Psoas muscle (tissue), 8 donors: ENCODE results near the gene ZC3H12C. TPM values are rescaled to one million over a fixed set of nuclear protein-coding genes. Genes with fewer than 3 reads are reported as not detected.

Source experiments
- ATAC-seq, 4 donors: fragments of 200-7000 bp; cut with Tn5 transposase; one replicate each; pipeline ENCODE4 v1.9.1; 2020; ENCODE audit warnings: moderate library complexity in 3 of 4, mild to moderate bottlenecking in 2 of 4
- DNase-seq, 2 donors: peaks; one replicate each; pipeline ENCODE4 v3.0.0-alpha.2; 2020
- H3K27ac ChIP-seq: fragments of 200-600 bp; one replicate; pipeline ENCODE4 v1.8.0; 2022
- H3K27me3 ChIP-seq, 3 donors: fragments of 200-600 bp in 1 of 3; one replicate each; pipeline versions ENCODE4 v1.6.1 to v1.8.0; 2013 to 2022; ENCODE audit warnings: low read length in 2 of 3, mild to moderate bottlenecking in 2 of 3, moderate library complexity in 1 of 3; ENCODE audit not compliant: insufficient read depth in 3 of 3
- H3K36me3 ChIP-seq, 2 donors: fragments of 200-600 bp in 1 of 2; one replicate each; pipeline versions ENCODE4 v1.6.1 to v1.8.0; 2013 to 2022; ENCODE audit warnings: low read depth in 1 of 2, mild to moderate bottlenecking in 1 of 2, moderate library complexity in 1 of 2; ENCODE audit not compliant: insufficient read depth in 1 of 2
- H3K4me1 ChIP-seq: fragments of 200-600 bp; one replicate; pipeline ENCODE4 v1.8.0; 2022
- H3K4me3 ChIP-seq: fragments of 200-600 bp; one replicate; pipeline ENCODE4 v1.8.0; 2022; ENCODE audit warnings: mild to moderate bottlenecking
- H3K9me3 ChIP-seq: fragments of 200-600 bp; one replicate; pipeline ENCODE4 v1.8.0; 2022
- CTCF ChIP-seq: fragments of 200-600 bp; IDR thresholded peaks from one replicate; pipeline ENCODE4 v1.8.0; 2022; ENCODE audit warnings: antibody characterized with exemption
- WGBS, 3 donors: extraction: QIAGEN DNeasy Blood & Tissue Kit; methylation state at CpG; one replicate each; pipeline versions ENCODE4 v1.1.6 to v1.1.7; 2013; 5-methylcytosine and 5-hydroxymethylcytosine counted together
- intact Hi-C, 2 donors: fragments of 100-400 bp; cut with DNase I; formaldehyde crosslinking; loops; one replicate each; pipeline versions ENCODE4 v1.11.0 to v1.14.2; 2022
- polyA plus RNA-seq, 3 donors: library from polyadenylated mRNA; stranded (reverse); fragments of 200-250 nt; gene quantifications; one replicate each; pipeline ENCODE4 v1.2.3, GENCODE V29; 2013
- total RNA-seq, 4 donors: library from RNA; stranded (reverse); fragmentation: NEBNext Ultra II Directional in 2 of 4; extraction: Animal tissue kit (Norgen Biotek cat#: 25700) in 2 of 4; gene quantifications; one replicate each; pipeline versions ENCODE4 v1.2.1 to v1.2.4, GENCODE V29; 2021 to 2023
- donor health status: healthy with polysubstance abuse.
- donor health status: DM: no; HTN: no; CAD: no; lungs with moderate emphysema.
- donor health status: Bipolar disorder and iron deficiency.
- donor health status: healthy.
- donor health status: DM: yes; HTN: yes; CAD: no.
- donor health status: DM: no; HTN: no; CAD: no.
- donor health status: DM: no; HTN: no; CAD: no.
- donor health status: DM: yes; HTN: yes; CAD: no.

ZC3H12C gene
- total and polyA plus RNA-seq, 7 donors: 2.3 to 27.4 (median 17.5) TPM

- Histone ChIP-seq H3K4me1 (no peaks in the 10 kb centered on the region), H3K27ac (no peak overlapping the region), H3K27me3 (no peaks in the 10 kb centered on the region), H3K36me3 (no peaks in the 10 kb centered on the region), H3K4me3 (no peak overlapping the region), H3K9me3 (no peaks in the 10 kb centered on the region)
- DNase-seq: no peak
- TF ChIP-seq CTCF: no peak
- 94 to 96% (median 94%) methylated on average over 5 of the region's 5 CpGs for WGBS, 3 donors
- no peak for ATAC-seq
- intact Hi-C loops: loop anchor here in 1 of 2 donors (5.0 kb wide), 1 partner anchor 171 kb away; no protein-coding TSS in a partner anchor
Measured at GRCh38 chr11:110196241-110196754, 103.1 kb downstream of the ZC3H12C start.

- H3K36me3 ChIP-seq: no peaks in the 10 kb centered on the region
Measured at GRCh38 chr11:110196884-110197420, 103.8 kb downstream of the ZC3H12C start.

DNA sequence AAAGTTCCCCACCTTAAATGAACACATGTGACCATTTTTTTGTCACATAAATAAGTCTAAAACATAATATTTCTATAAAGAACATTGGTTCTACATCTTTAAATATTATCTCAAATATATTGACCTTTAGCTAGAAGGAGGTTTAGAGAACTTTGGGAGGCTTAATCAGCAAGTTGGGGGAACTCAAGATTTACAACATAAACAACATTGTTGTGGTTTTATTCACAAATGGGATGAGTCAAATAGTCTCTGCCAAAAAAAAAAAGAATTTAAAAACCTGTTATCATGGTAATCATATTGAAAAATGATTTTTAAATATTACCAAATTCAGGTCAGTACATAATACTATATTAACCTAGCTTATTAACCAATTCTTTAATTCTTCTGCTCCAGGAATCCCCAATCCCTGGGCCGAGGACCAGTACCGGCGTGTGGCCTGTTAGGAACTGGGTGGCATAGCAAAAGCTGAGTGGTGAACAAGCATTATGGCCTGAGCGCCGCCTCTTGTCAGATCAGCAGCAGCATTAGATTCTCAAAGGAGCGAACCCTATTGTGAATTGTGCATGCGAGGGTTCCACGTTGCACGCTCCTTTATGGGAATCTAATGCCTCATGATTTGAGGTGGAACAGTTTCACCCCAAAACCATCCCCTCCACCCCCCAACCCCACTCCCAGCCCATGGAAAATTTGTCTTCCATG is 105.0 kb downstream of the ZC3H12C start:
- Histone ChIP-seq H3K9me3 (no peaks in the 10 kb centered on the region), H3K4me3 (no peak overlapping the region), H3K36me3 (no peaks in the 10 kb centered on the region), H3K27me3 (no peaks in the 10 kb centered on the region), H3K4me1 (no peaks in the 10 kb centered on the region), H3K27ac (no peak overlapping the region)
- DNase-seq: no peak
- 91 to 95% (median 92%) methylated on average over 9 of the region's 9 CpGs for whole genome bisulfite sequencing, 3 donors
- no peak for ATAC-seq
- no peak for TF ChIP-seq CTCF
- intact Hi-C loops: loop anchor here in 1 of 2 donors (5.0 kb wide), 1 partner anchor 169 kb away; no protein-coding TSS in a partner anchor

More at GRCh38 chr11:110196884-110197420, 103.8 kb downstream of the ZC3H12C start:
- Histone ChIP-seq H3K27me3 (no peaks in the 10 kb centered on the region), H3K9me3 (no peaks in the 10 kb centered on the region), H3K27ac (no peak overlapping the region), H3K4me1 (no peaks in the 10 kb centered on the region), H3K4me3 (no peak overlapping the region)
- ATAC-seq (no peak), DNase-seq (no peak)
- WGBS, 3 donors: 79 to 84% (median 80%) methylated on average over 9 of the region's 9 CpGs
- intact Hi-C loops: loop anchor here in 1 of 2 donors (5.0 kb wide), 1 partner anchor 170 kb away; no protein-coding TSS in a partner anchor
- TF ChIP-seq CTCF: no peak

DNA sequence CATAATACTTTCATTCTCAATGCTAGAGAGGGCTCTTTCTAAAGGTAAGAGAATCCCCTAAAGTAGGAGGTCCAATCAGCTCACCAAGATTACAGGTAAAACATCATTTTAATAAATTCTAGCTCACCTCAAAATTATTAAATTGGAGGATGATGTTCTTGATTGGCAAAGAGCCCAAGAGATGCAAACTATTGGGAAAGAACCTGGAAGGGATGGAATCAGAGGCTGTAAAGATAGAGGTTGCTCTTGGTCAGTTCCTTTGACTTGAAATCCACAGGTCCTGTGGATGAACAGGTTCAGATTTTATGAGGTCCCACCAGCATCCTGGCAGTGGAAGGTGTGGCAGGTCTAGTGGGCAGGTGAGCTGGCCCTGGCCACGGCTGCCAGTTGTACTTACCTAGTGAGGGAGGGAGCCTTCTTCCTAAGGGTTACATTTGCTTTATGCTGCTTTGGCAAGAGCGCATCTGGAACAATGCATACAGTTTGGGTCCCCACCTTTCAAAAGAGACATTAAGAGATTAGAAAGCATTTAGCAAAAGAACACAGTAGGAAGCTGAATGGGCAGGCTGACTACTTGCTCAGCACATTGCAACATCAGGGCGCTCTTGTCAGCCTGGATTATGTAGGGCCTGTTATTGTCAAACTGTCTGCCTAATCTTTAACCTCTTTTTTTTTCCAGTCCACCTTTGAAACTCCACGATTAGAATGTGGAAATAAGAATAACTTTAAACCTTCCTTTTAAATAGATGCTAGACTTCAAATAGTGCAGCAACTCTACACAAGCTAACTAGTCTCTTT is 106.2 kb downstream of the ZC3H12C start:
- Histone ChIP-seq H3K4me1 (no peaks in the 10 kb centered on the region), H3K36me3 (no peaks in the 10 kb centered on the region), H3K27ac (no peak overlapping the region), H3K27me3 (no peaks in the 10 kb centered on the region), H3K4me3 (no peak overlapping the region), H3K9me3 (no peaks in the 10 kb centered on the region)
- TF ChIP-seq CTCF: no peak
- WGBS, 3 donors: 84 to 88% (median 85%) methylated on average over 4 of the region's 4 CpGs
- DNase-seq: no peak
- intact Hi-C loops: loop anchor here in 1 of 2 donors (5.0 kb wide), 1 partner anchor 168 kb away; no protein-coding TSS in a partner anchor
- no peak for ATAC-seq
